ENCODE results near the gene CFAP61. TPM values are rescaled to one million over a fixed set of nuclear protein-coding genes. Genes with fewer than 3 reads are reported as not detected.

Gene CFAP61
- polyA plus RNA-seq, 1 of the 3 experiments (the other 2 are of a cell fraction): 0.26 TPM

DNA sequence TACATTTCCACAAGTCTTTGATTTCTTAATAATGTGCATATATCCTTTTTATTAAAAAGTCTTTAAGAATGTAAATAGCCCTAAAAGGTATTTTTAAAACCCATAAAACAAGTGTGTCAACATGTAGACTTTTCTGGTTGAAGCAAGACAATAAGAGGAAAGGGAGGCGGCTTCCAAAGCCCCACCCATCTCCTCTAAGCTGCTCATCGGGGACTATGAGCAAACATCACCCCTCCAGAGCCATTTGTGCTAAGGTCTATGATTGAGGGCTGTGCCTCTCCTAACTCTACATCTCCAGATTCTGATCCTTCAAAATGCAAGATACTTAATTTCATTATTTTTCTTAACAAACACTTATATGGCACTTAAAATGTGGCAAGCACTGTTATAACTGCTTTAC is 37.7 kb upstream of the CFAP61 start:
- WGBS (ENCODE audit: low lambda C conversion rate): 55% methylated on average over 2 of the region's 2 CpGs
- Histone ChIP-seq H3F3A (replicated peaks; ENCODE audit: insufficient read depth) (peaks cover 13% of the 10 kb centered on the region), H3K4me3 (ENCODE audit: low read depth in 2 of 2, low read length in 1 of 2) (no peak overlapping the region), H3K27me3 (ENCODE audit: insufficient read depth) (no peaks in the 10 kb centered on the region), H3K4me2 (no peak overlapping the region), H3K9me2 (no peaks in the 10 kb centered on the region), H2AFZ (ENCODE audit: low read depth) (peak overlapping the region; percentile 64; the same call in 1 of the 2 replicates), H3K79me2 (ENCODE audit: insufficient read depth) (peaks cover 25% of the 10 kb centered on the region), H3K36me3 (replicated peaks in 1 of 2; ENCODE audit: control insufficient read depth in 1 of 2, insufficient read depth in 2 of 2, low read length in 1 of 2) (peaks cover 0 to 8% of the 10 kb centered on the region in 2 experiments), H3K27ac (ENCODE audit: low read depth in 2 of 2, low read length in 1 of 2) (no peak overlapping the region), H4K20me1 (ENCODE audit: insufficient read depth) (peaks cover 9% of the 10 kb centered on the region; the same call in 1 of the 2 replicates), H3K9ac (no peak overlapping the region), H3K9me3 (no peaks in the 10 kb centered on the region), H3K4me1 (ENCODE audit: control insufficient read depth in 1 of 2, insufficient read depth in 2 of 2, low read depth in 1 of 2, low read length in 1 of 2) (peaks cover 11 to 12% of the 10 kb centered on the region in 2 experiments)
- ChIA-PET POLR2A (no interaction called here), CTCF (interaction anchor here (1.4 kb wide), 1 partner anchor 21 kb away, joined by 5 read pairs; no protein-coding TSS in a partner anchor)
- no peak for DNase-seq
- no peak for TF ChIP-seq TEAD4 (IDR thresholded peaks at IDR 0.05; ENCODE audit: borderline replicate concordance, insufficient read depth)
- TF ChIP-seq NRF1 (IDR thresholded peaks at IDR 0.05; ENCODE audit: low read depth, low read length): no peak
- no peak for TF ChIP-seq MEF2A (IDR thresholded peaks at IDR 0.05; ENCODE audit: borderline replicate concordance, low read depth)
- no peak for TF ChIP-seq RCOR1 (IDR thresholded peaks at IDR 0.05; ENCODE audit: low read length)
- no peak for TF ChIP-seq MXI1 (IDR thresholded peaks at IDR 0.05; ENCODE audit: low read depth, low read length)
- no peak for TF ChIP-seq NFIC (IDR thresholded peaks at IDR 0.05; ENCODE audit: borderline replicate concordance)
- no peak for TF ChIP-seq SIN3A (IDR thresholded peaks at IDR 0.05; ENCODE audit: borderline replicate concordance, low read depth, low read length)
- TF ChIP-seq EZH2phosphoT487 (IDR thresholded peaks at IDR 0.05; ENCODE audit: borderline replicate concordance, low read depth): no peak
- TF ChIP-seq, protein P1, sequence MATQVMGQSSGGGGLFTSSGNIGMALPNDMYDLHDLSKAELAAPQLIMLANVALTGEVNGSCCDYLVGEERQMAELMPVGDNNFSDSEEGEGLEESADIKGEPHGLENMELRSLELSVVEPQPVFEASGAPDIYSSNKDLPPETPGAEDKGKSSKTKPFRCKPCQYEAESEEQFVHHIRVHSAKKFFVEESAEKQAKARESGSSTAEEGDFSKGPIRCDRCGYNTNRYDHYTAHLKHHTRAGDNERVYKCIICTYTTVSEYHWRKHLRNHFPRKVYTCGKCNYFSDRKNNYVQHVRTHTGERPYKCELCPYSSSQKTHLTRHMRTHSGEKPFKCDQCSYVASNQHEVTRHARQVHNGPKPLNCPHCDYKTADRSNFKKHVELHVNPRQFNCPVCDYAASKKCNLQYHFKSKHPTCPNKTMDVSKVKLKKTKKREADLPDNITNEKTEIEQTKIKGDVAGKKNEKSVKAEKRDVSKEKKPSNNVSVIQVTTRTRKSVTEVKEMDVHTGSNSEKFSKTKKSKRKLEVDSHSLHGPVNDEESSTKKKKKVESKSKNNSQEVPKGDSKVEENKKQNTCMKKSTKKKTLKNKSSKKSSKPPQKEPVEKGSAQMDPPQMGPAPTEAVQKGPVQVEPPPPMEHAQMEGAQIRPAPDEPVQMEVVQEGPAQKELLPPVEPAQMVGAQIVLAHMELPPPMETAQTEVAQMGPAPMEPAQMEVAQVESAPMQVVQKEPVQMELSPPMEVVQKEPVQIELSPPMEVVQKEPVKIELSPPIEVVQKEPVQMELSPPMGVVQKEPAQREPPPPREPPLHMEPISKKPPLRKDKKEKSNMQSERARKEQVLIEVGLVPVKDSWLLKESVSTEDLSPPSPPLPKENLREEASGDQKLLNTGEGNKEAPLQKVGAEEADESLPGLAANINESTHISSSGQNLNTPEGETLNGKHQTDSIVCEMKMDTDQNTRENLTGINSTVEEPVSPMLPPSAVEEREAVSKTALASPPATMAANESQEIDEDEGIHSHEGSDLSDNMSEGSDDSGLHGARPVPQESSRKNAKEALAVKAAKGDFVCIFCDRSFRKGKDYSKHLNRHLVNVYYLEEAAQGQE (IDR thresholded peaks at IDR 0.05; ENCODE audit: low read depth, low read length): no peak
- TF ChIP-seq, protein P2, sequence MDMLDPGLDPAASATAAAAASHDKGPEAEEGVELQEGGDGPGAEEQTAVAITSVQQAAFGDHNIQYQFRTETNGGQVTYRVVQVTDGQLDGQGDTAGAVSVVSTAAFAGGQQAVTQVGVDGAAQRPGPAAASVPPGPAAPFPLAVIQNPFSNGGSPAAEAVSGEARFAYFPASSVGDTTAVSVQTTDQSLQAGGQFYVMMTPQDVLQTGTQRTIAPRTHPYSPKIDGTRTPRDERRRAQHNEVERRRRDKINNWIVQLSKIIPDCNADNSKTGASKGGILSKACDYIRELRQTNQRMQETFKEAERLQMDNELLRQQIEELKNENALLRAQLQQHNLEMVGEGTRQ (IDR thresholded peaks at IDR 0.05; ENCODE audit: borderline replicate concordance, low read depth, low read length): no peak
- no peak for TF ChIP-seq SMC3 (IDR thresholded peaks at IDR 0.05; ENCODE audit: low read depth, low read length)
- TF ChIP-seq FOSL2 (IDR thresholded peaks at IDR 0.05; ENCODE audit: borderline replicate concordance, low read depth): no peak
- no peak for TF ChIP-seq POLR2AphosphoS5 (IDR thresholded peaks at IDR 0.05; ENCODE audit: low read depth, low read length)
- TF ChIP-seq ELF1 (IDR thresholded peaks at IDR 0.05): no peak
- no peak for TF ChIP-seq FOXM1 (IDR thresholded peaks at IDR 0.05; ENCODE audit: low read depth)
- TF ChIP-seq GABPA (IDR thresholded peaks at IDR 0.05; ENCODE audit: low read depth): no peak
- no peak for TF ChIP-seq TAF1 (IDR thresholded peaks at IDR 0.05; ENCODE audit: borderline replicate concordance, low read depth, low read length)
- no peak for TF ChIP-seq EP300 (IDR thresholded peaks at IDR 0.05; ENCODE audit: borderline replicate concordance in 1 of 2, low read depth in 1 of 2, low read length in 1 of 2)
- TF ChIP-seq GATA2 (CRISPR knock-in tag; IDR thresholded peaks at IDR 0.05): no peak
- TF ChIP-seq CHD2 (IDR thresholded peaks at IDR 0.05; ENCODE audit: low read length, partially characterized antibody): no peak
